GM12872 (cell line): ENCODE data around the gene GLO1.

Experiments
- TF ChIP-seq, protein P1 (sequence below): IDR thresholded peaks from 3 replicates; pipeline ENCODE4 v1.5.1; 2011; ENCODE audit warnings: low read depth, mild to moderate bottlenecking, low read length, moderate library complexity; ENCODE audit not compliant: insufficient read depth

Gene GLO1

DNA sequence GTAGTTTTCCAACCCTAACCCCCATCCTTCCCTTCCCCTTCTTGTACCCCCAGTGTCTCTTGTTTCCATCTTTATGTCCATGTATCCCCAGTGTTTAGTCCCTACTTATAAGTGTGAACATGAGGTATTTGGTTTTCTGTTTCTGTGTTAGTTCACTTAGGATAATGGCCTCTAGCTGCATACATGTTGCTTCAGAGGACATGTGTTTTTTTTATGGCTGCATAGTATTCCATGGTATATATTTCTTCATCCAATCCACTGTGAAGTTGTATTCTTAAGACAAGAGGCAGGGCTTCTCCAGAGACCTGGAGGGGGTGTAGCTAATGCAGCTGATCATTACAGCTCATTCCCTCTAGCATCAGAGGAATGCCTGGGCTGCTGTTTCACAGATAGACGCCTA is 16.4 kb upstream of the GLO1 start:
- TF ChIP-seq, protein P1, sequence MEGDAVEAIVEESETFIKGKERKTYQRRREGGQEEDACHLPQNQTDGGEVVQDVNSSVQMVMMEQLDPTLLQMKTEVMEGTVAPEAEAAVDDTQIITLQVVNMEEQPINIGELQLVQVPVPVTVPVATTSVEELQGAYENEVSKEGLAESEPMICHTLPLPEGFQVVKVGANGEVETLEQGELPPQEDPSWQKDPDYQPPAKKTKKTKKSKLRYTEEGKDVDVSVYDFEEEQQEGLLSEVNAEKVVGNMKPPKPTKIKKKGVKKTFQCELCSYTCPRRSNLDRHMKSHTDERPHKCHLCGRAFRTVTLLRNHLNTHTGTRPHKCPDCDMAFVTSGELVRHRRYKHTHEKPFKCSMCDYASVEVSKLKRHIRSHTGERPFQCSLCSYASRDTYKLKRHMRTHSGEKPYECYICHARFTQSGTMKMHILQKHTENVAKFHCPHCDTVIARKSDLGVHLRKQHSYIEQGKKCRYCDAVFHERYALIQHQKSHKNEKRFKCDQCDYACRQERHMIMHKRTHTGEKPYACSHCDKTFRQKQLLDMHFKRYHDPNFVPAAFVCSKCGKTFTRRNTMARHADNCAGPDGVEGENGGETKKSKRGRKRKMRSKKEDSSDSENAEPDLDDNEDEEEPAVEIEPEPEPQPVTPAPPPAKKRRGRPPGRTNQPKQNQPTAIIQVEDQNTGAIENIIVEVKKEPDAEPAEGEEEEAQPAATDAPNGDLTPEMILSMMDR: no peak

GRCh38 chr6:38716825-38717224 is 13.9 kb upstream of the GLO1 start:
- TF ChIP-seq, protein P1: no peak

DNA sequence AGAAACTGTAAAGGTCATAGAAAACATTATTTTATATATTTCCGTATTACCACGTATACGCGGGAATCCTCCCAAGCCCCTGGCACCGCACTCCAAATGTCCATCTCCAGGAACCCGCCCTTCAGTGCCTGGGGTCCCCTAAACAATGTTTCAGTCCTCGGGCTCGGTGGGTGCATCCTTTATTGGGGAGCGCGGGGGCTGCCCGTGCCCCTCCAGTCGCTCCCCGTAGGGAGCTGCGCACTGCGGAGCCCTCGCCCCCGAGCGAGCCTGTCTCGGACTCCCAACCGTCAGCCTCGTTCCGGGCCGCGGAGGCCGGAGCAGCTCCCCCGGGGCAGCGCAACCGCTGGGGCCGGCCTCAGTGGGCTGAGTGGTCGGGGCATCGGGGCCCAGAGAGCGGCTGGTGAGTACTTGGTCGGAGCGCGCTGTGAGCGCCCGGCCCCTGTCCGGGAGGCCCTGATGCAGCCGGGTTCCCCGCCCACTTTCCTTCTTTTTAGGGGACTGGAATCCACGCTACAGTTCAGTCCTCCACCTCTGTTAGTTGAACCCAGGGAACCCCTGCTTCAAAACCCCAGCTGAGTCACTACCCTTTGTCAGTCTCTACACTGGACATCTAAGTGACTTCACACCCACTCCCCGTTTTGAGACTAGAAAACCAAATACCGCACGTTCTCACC is 12.2 kb upstream of the GLO1 start, which contains the start of gene DNAH8:
Gene DNAH8 (plus strand): TSS at position 296 of the 674 bp plus-strand sequence. CDS start 7,499 bp downstream, outside the sequence.
- TF ChIP-seq, protein P1: no peak

- TF ChIP-seq, protein P1: no peak
Measured at GRCh38 chr6:38714239-38715015, 11.5 kb upstream of the GLO1 start.

GRCh38 chr6:38713812-38714211 is 10.9 kb upstream of the GLO1 start:
- TF ChIP-seq, protein P1: no peak

DNA sequence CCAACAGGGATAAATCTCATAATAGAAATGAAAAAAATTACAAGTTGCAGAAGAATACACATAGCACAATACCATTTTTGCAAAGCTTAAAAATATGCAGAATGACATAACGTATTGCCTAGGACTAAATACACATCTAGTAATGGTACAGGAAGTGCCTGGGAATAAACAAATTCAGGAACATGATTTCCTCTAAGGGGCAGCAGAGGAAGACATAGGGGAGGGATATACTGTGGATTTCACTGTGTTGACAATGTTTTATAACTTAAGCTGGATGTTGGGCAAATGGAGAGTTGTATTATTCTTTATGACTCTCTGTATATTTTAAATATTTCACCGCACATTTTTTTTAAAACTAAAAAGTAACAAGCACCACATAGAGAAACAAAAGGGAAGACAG is 5.6 kb upstream of the GLO1 start:
- TF ChIP-seq, protein P1: no peak

GRCh38 chr6:38705924-38706323 is 3.0 kb upstream of the GLO1 start:
- TF ChIP-seq, protein P1: no peak
